ENCODE results near the gene PNKD. TPM values are rescaled to one million over a fixed set of nuclear protein-coding genes. Genes with fewer than 3 reads are reported as not detected.

Gene PNKD
- total and polyA plus RNA-seq, 2 of the 8 experiments (the other 6 are each of a cell fraction or from before 2014, with no cell fraction given) = 43.9 to 65.4 TPM

GRCh38 chr2:218266316-218266979, 3.9 kb upstream of the PNKD start:
- H3K36me3 ChIP-seq (ENCODE audit: control insufficient read depth in 2 of 4, insufficient read depth in 4 of 4, low read length in 3 of 4) = peaks cover 15 to 40% (median 20%) of the 10 kb centered on the region in 4 experiments; a peak in 7 of 8 replicates
- no peak overlapping the region for H3K14ac ChIP-seq (ENCODE audit: insufficient read length)
- peaks cover 10% of the 10 kb centered on the region for H3K23me2 ChIP-seq (ENCODE audit: low read depth, low read length)
- H3K9ac ChIP-seq (replicated peaks in 1 of 4; ENCODE audit: extremely low read depth in 1 of 4, low read depth in 3 of 4, low read length in 3 of 4) = no peak overlapping the region
- no peak overlapping the region for H2BK20ac ChIP-seq (ENCODE audit: low read length)
- H2AK5ac ChIP-seq (ENCODE audit: low read depth, low read length) = no peak overlapping the region
- H2BK15ac ChIP-seq (ENCODE audit: low read length) = no peak overlapping the region
- H3K23ac ChIP-seq (ENCODE audit: insufficient read length) = no peak overlapping the region
- no peak overlapping the region for H3K27ac ChIP-seq (ENCODE audit: low read depth, low read length)
- H2AFZ ChIP-seq (ENCODE audit: low read length) = no peak overlapping the region
- H2BK5ac ChIP-seq (ENCODE audit: low read depth, low read length) = no peak overlapping the region
- H3K27me3 ChIP-seq (replicated peaks in 1 of 4; ENCODE audit: control insufficient read depth in 3 of 4, extremely low read depth in 1 of 4, insufficient read depth in 3 of 4, low read length in 3 of 4) = no peaks in the 10 kb centered on the region
- H3K9me3 ChIP-seq (ENCODE audit: insufficient read depth in 2 of 2, low read depth in 1 of 2, low read length in 1 of 2) = no peaks in the 10 kb centered on the region
- H3K79me2 ChIP-seq (ENCODE audit: control insufficient read depth in 1 of 2, insufficient read depth in 2 of 2, low read length in 2 of 2) = peaks cover 0 to 10% of the 10 kb centered on the region in 2 experiments; a peak in 2 of 4 replicates
- H4K91ac ChIP-seq (replicated peaks; ENCODE audit: insufficient read length, low read length) = no peak overlapping the region
- no peak overlapping the region for H4K5ac ChIP-seq (ENCODE audit: insufficient read length, low read depth, low read length)
- H4K20me1 ChIP-seq (replicated peaks in 1 of 2; ENCODE audit: control insufficient read depth in 1 of 2, insufficient read depth in 2 of 2, low read length in 2 of 2) = peaks cover 0 to 14% of the 10 kb centered on the region in 2 experiments
- peaks cover 0 to 8% (median 6%) of the 10 kb centered on the region in 4 experiments; a peak in 6 of 7 replicates for H3K4me1 ChIP-seq (replicated peaks in 1 of 4; ENCODE audit: control insufficient read depth in 3 of 4, insufficient read depth in 4 of 4, low read length in 3 of 4)
- H3K4me3 ChIP-seq (ENCODE audit: extremely low read depth in 1 of 4, insufficient read depth in 2 of 4, low read depth in 3 of 4, low read length in 4 of 4) = no peak overlapping the region
- DNase-seq (ENCODE audit: low read depth in 1 of 2, low spot score in 2 of 2) (no peak), FAIRE-seq (no peak)
- ChIA-PET POLR2A (ENCODE audit: partially characterized antibody) (interaction anchor here (1.5 to 2.3 kb wide), 2 partner anchors 8 to 9 kb away, joined by 3 to 8 read pairs; no protein-coding TSS in a partner anchor), CTCF (ENCODE audit: partially characterized antibody) (interaction anchor here (2.5 kb wide), 1 partner anchor 9 kb away, joined by 9 read pairs; no protein-coding TSS in a partner anchor)
- H3K56ac ChIP-seq (replicated peaks; ENCODE audit: insufficient read length, low read depth, low read length) = no peak overlapping the region
- H3K4ac ChIP-seq (replicated peaks; ENCODE audit: insufficient read length, low read depth, low read length) = no peak overlapping the region
- no peak overlapping the region for H4K8ac ChIP-seq (ENCODE audit: extremely low read depth, insufficient read depth, low read length)
- H2BK120ac ChIP-seq (replicated peaks; ENCODE audit: low read depth, low read length) = no peak overlapping the region
- WGBS, 2 experiments (ENCODE audit: extremely low coverage in 1 of 2, insufficient coverage in 1 of 2, insufficient read length in 1 of 2, insufficient replicate concordance in 2 of 2, low coverage in 1 of 2, low lambda C conversion rate in 2 of 2, missing lambda C conversion rate in 1 of 2) = 92% methylated on average over 15 of the region's 15 CpGs; no CpG with 5 or more reads in 1 of the 2 experiments
- no peak overlapping the region for H2BK12ac ChIP-seq (ENCODE audit: low read depth, low read length)
- H3K4me2 ChIP-seq (ENCODE audit: insufficient read depth in 1 of 2, low read depth in 2 of 2, low read length in 2 of 2) = no peak overlapping the region
- H3K79me1 ChIP-seq (ENCODE audit: low read depth, low read length) = peaks cover 8% of the 10 kb centered on the region; the same call in 1 of the 2 replicates
- H3K18ac ChIP-seq (ENCODE audit: extremely low read depth, low read length) = no peak overlapping the region
- TF ChIP-seq SAP30 (IDR thresholded peaks at IDR 0.05; ENCODE audit: insufficient read depth, insufficient replicate concordance, low read length) (no peak), TEAD4 (IDR thresholded peaks at IDR 0.05; ENCODE audit: low read depth, low read length) (no peak), MAX (IDR thresholded peaks at IDR 0.05) (no peak), POU5F1 (IDR thresholded peaks at IDR 0.05; ENCODE audit: low read depth, low read length) (no peak), RAD21 (IDR thresholded peaks at IDR 0.05 in 1 of 2, conservative IDR thresholded peaks at IDR 0.05 in 1 of 2; ENCODE audit: low read depth in 2 of 2, low read length in 2 of 2) (no peak), SIRT6 (IDR thresholded peaks at IDR 0.05; ENCODE audit: low read length) (no peak)
